GM11168 (cell line): Measurements from ENCODE around the gene VPS52.

Experiments used
- in situ Hi-C: fragments of 300-500 bp; cut with MboI; formaldehyde crosslinking; loops from one replicate; pipeline ENCODE4 v1.12.0; 2022; ENCODE audit warnings: low sequenced_read_pairs; ENCODE audit not compliant: unreplicated experiment

Gene VPS52

GRCh38 chr6:33215271-33216116, 56.2 kb downstream of the VPS52 start:
- in situ Hi-C loops = no loop called here

GRCh38 chr6:33213989-33214335, 57.7 kb downstream of the VPS52 start:
- in situ Hi-C loops = no loop called here

GRCh38 chr6:33213166-33213988, 58.3 kb downstream of the VPS52 start:
- in situ Hi-C loops = no loop called here

- in situ Hi-C loops = no loop called here
These were observed 58.9 kb downstream of the VPS52 start for GRCh38 chr6:33212857-33213165.

- in situ Hi-C loops = no loop called here
These were observed 59.8 kb downstream of the VPS52 start for GRCh38 chr6:33211666-33212422.

GRCh38 chr6:33211136-33211535, 60.5 kb downstream of the VPS52 start:
- in situ Hi-C loops = no loop called here

GRCh38 chr6:33209856-33210255, 61.8 kb downstream of the VPS52 start:
- in situ Hi-C loops = no loop called here

GRCh38 chr6:33208091-33208967, 63.3 kb downstream of the VPS52 start, which contains the start of gene RING1:
TSS of gene RING1 (plus strand) at chr6:33208500. CDS start at chr6:33208823, 323 bp downstream.
- in situ Hi-C loops = no loop called here

GRCh38 chr6:33207552-33208090, 64.1 kb downstream of the VPS52 start:
- in situ Hi-C loops = no loop called here

- in situ Hi-C loops = no loop called here
These were observed 64.7 kb downstream of the VPS52 start for GRCh38 chr6:33206864-33207551.

GRCh38 chr6:33206027-33206863, 65.4 kb downstream of the VPS52 start:
- in situ Hi-C loops = no loop called here

- in situ Hi-C loops = no loop called here
These were observed 66.3 kb downstream of the VPS52 start for GRCh38 chr6:33205191-33206026.

GRCh38 chr6:33204415-33205190, 67.1 kb downstream of the VPS52 start, which contains the start of gene HSD17B8:
TSS of gene HSD17B8 (plus strand) at chr6:33204655. CDS start at chr6:33204669, 14 bp downstream.
- in situ Hi-C loops = no loop called here

- in situ Hi-C loops = no loop called here
These were observed 67.6 kb downstream of the VPS52 start for GRCh38 chr6:33204165-33204414.

- in situ Hi-C loops = no loop called here
These were observed 68.1 kb downstream of the VPS52 start for GRCh38 chr6:33203443-33204164.

GRCh38 chr6:33202799-33203198, 68.9 kb downstream of the VPS52 start:
- in situ Hi-C loops = no loop called here
